MG63 (cell line): Measurements from ENCODE around the gene BHLHA9. TPM values are rescaled to one million over a fixed set of nuclear protein-coding genes. Genes with fewer than 3 reads are reported as not detected.
"Not testable (repeated sequence)": the region's sequence is repeated elsewhere in the genome, so short reads cannot be mapped to it uniquely, and the experiment has no call there.

Experiments
- DNase-seq: peaks from one replicate; pipeline ENCODE4 v3.0.0-alpha.2; 2020
- H3K27me3 ChIP-seq: fragments of 250-450 bp; sonication (Bioruptor Pico); 2 replicates; pipeline ENCODE4 v1.5.1; 2020; ENCODE audit warnings: mild to moderate bottlenecking, moderate library complexity
- H3K36me3 ChIP-seq: fragments of 250-450 bp; sonication (Bioruptor Pico); 2 replicates; pipeline ENCODE4 v1.5.1; 2020; ENCODE audit warnings: mild to moderate bottlenecking, moderate library complexity
- H3K4me3 ChIP-seq: fragments of 250-450 bp; sonication (Bioruptor Pico); 2 replicates; pipeline ENCODE4 v1.5.1; 2020; ENCODE audit warnings: mild to moderate bottlenecking, moderate library complexity
- H3K9me3 ChIP-seq: fragments of 250-450 bp; sonication (Bioruptor Pico); 2 replicates; pipeline ENCODE4 v1.5.1; 2020; ENCODE audit warnings: mild to moderate bottlenecking, moderate library complexity
- total RNA-seq: library from RNA; depleted of rRNA; stranded (reverse); fragments of >200 nt; shearing (Covaris generic); gene quantifications from 2 replicates; pipeline ENCODE4 v1.2.3, GENCODE V29; 2014; ENCODE audit warnings: low replicate concordance

BHLHA9 gene
- total RNA-seq, 1 experiment from 2014 or later = not detected

- peak; percentile 39 for DNase-seq
- H3K4me3 ChIP-seq = no peak overlapping the region
- H3K9me3 ChIP-seq = no peaks in the 10 kb centered on the region
- no peaks in the 10 kb centered on the region for H3K27me3 ChIP-seq
- H3K36me3 ChIP-seq = no peaks in the 10 kb centered on the region
These were observed 5.9 kb downstream of the BHLHA9 start for GRCh38 chr17:1275962-1276736.

- H3K36me3 ChIP-seq = no peaks in the 10 kb centered on the region
- no peak for DNase-seq
- H3K9me3 ChIP-seq = no peaks in the 10 kb centered on the region
- no peaks in the 10 kb centered on the region for H3K27me3 ChIP-seq
- no peak overlapping the region for H3K4me3 ChIP-seq
These were observed 10.4 kb downstream of the BHLHA9 start for GRCh38 chr17:1280652-1281051.

GRCh38 chr17:1286379-1287106, 16.3 kb downstream of the BHLHA9 start:
- no peaks in the 10 kb centered on the region for H3K36me3 ChIP-seq

GRCh38 chr17:1289695-1290094, 19.5 kb downstream of the BHLHA9 start:
- Histone ChIP-seq H3K4me3 (no peak overlapping the region), H3K27me3 (no peaks in the 10 kb centered on the region), H3K9me3 (no peaks in the 10 kb centered on the region), H3K36me3 (no peaks in the 10 kb centered on the region)
- no peak for DNase-seq

More at GRCh38 chr17:1286379-1287106, 16.3 kb downstream of the BHLHA9 start:
- Histone ChIP-seq H3K9me3 (no peaks in the 10 kb centered on the region), H3K4me3 (no peak overlapping the region), H3K27me3 (no peaks in the 10 kb centered on the region)
- DNase-seq = no peak

- Histone ChIP-seq H3K4me3 (no peak overlapping the region), H3K9me3 (no peaks in the 10 kb centered on the region), H3K27me3 (no peaks in the 10 kb centered on the region), H3K36me3 (no peaks in the 10 kb centered on the region)
- DNase-seq = no peak
These were observed 20.4 kb downstream of the BHLHA9 start for GRCh38 chr17:1290676-1291075.

- H3K9me3 ChIP-seq = no peaks in the 10 kb centered on the region
- no peaks in the 10 kb centered on the region for H3K27me3 ChIP-seq
- no peak for DNase-seq
- no peaks in the 10 kb centered on the region for H3K36me3 ChIP-seq
- H3K4me3 ChIP-seq = no peak overlapping the region
These were observed 24.0 kb downstream of the BHLHA9 start for GRCh38 chr17:1294157-1294717.

GRCh38 chr17:1298606-1299005, 28.4 kb downstream of the BHLHA9 start:
- Histone ChIP-seq H3K9me3 (no peaks in the 10 kb centered on the region), H3K36me3 (no peaks in the 10 kb centered on the region), H3K27me3 (no peaks in the 10 kb centered on the region), H3K4me3 (no peak overlapping the region)
- no peak for DNase-seq

GRCh38 chr17:1299552-1300370, 29.5 kb downstream of the BHLHA9 start:
- no peak for DNase-seq
- Histone ChIP-seq H3K4me3 (no peak overlapping the region), H3K27me3 (no peaks in the 10 kb centered on the region), H3K9me3 (no peaks in the 10 kb centered on the region), H3K36me3 (no peaks in the 10 kb centered on the region)

- Histone ChIP-seq H3K4me3 (no peak overlapping the region), H3K36me3 (no peaks in the 10 kb centered on the region), H3K9me3 (no peaks in the 10 kb centered on the region), H3K27me3 (no peaks in the 10 kb centered on the region)
- DNase-seq = no peak
These were observed 30.2 kb downstream of the BHLHA9 start for GRCh38 chr17:1300371-1300905.

GRCh38 chr17:1301546-1301945, 31.3 kb downstream of the BHLHA9 start:
- no peaks in the 10 kb centered on the region for H3K9me3 ChIP-seq
- DNase-seq = no peak
- no peaks in the 10 kb centered on the region for H3K27me3 ChIP-seq

GRCh38 chr17:1302761-1303160, 32.5 kb downstream of the BHLHA9 start:
- no peak overlapping the region for H3K4me3 ChIP-seq
- H3K27me3 ChIP-seq = no peaks in the 10 kb centered on the region
- no peak for DNase-seq

More at GRCh38 chr17:1301546-1301945, 31.3 kb downstream of the BHLHA9 start:
- H3K36me3 ChIP-seq = no peaks in the 10 kb centered on the region
- H3K4me3 ChIP-seq = no peak overlapping the region

GRCh38 chr17:1304522-1304921, 34.3 kb downstream of the BHLHA9 start:
- no peak for DNase-seq
- H3K27me3 ChIP-seq = no peaks in the 10 kb centered on the region
- no peaks in the 10 kb centered on the region for H3K9me3 ChIP-seq
- H3K4me3 ChIP-seq = no peak overlapping the region
- H3K36me3 ChIP-seq = no peaks in the 10 kb centered on the region

More at GRCh38 chr17:1302761-1303160, 32.5 kb downstream of the BHLHA9 start:
- no peaks in the 10 kb centered on the region for H3K9me3 ChIP-seq
- no peaks in the 10 kb centered on the region for H3K36me3 ChIP-seq

- Histone ChIP-seq H3K9me3 (no peaks in the 10 kb centered on the region), H3K4me3 (no peak overlapping the region), H3K36me3 (no peaks in the 10 kb centered on the region), H3K27me3 (no peaks in the 10 kb centered on the region)
- no peak for DNase-seq
These were observed 34.8 kb downstream of the BHLHA9 start for GRCh38 chr17:1304962-1305563.

GRCh38 chr17:1307829-1308228, 37.6 kb downstream of the BHLHA9 start:
- not testable (repeated sequence) for H3K9me3 ChIP-seq, H3K27me3 ChIP-seq, H3K4me3 ChIP-seq, H3K36me3 ChIP-seq, DNase-seq

GRCh38 chr17:1312261-1312870, 42.1 kb downstream of the BHLHA9 start:
- H3K36me3 ChIP-seq = no peaks in the 10 kb centered on the region
- peak; percentile 32 for DNase-seq
- no peaks in the 10 kb centered on the region for H3K27me3 ChIP-seq
- H3K9me3 ChIP-seq = no peaks in the 10 kb centered on the region
- no peak overlapping the region for H3K4me3 ChIP-seq
